Activated CD8-positive, alpha-beta T cell treated with anti-CD3 and anti-CD28 coated beads for 36 hours (primary cell): Measurements from ENCODE around the gene DHRS13. TPM values are rescaled to one million over a fixed set of nuclear protein-coding genes. Genes with fewer than 3 reads are reported as not detected.
"Not testable (repeated sequence)": the region's sequence is repeated elsewhere in the genome, so short reads cannot be mapped to it uniquely, and the experiment has no call there.

Experiments used
- ATAC-seq: fragments of 200-7000 bp; cut with Tn5 transposase; one replicate; pipeline ENCODE4 v1.10.0; 2021; ENCODE audit warnings: mild to moderate bottlenecking, moderate library complexity
- CTCF ChIA-PET: fragments of 350-600 bp; sonication (Branson Sonifier 250); formaldehyde crosslinking; loops from one replicate; lab custom pipeline; 2021; ENCODE audit warnings: antibody characterized with exemption; lab: Charles Lee
- POLR2A ChIA-PET: fragments of 350-600 bp; sonication (Branson Sonifier 250); formaldehyde crosslinking; loops from one replicate; lab custom pipeline; 2021; ENCODE audit warnings: antibody characterized with exemption; lab: Charles Lee
- DNase-seq: peaks from one replicate; pipeline ENCODE4 v3.0.0-alpha.2; 2020
- H3K27ac Mint-ChIP-seq: one replicate; pipeline ENCODE4 v1.8.0; 2021; ENCODE audit warnings: mild to moderate bottlenecking, mixed read lengths
- H3K27me3 Mint-ChIP-seq: one replicate; pipeline ENCODE4 v1.8.0; 2021; ENCODE audit warnings: mixed read lengths
- H3K36me3 Mint-ChIP-seq: one replicate; pipeline ENCODE4 v1.8.0; 2021; ENCODE audit warnings: low read depth, mixed read lengths
- H3K4me1 Mint-ChIP-seq: one replicate; pipeline ENCODE4 v1.8.0; 2021; ENCODE audit warnings: low read depth, mixed read lengths
- H3K4me3 Mint-ChIP-seq: one replicate; pipeline ENCODE4 v1.8.0; 2021; ENCODE audit warnings: mild to moderate bottlenecking, moderate library complexity, mixed read lengths
- H3K9me3 Mint-ChIP-seq: one replicate; pipeline ENCODE4 v1.8.0; 2021; ENCODE audit warnings: mixed read lengths
- intact Hi-C: fragments of 100-400 bp; cut with micrococcal nuclease; formaldehyde crosslinking; loops from one replicate; pipeline ENCODE4 v1.10.0; 2022
- total RNA-seq, 2 experiments: library from RNA; stranded (reverse); gene quantifications; one replicate each; pipeline ENCODE4 v1.2.3, GENCODE V29; 2021
- TF ChIP-seq, protein P1 (sequence below): fragments of 200-600 bp; IDR thresholded peaks from one replicate; pipeline ENCODE4 v1.8.0; 2022; ENCODE audit warnings: antibody characterized with exemption, mild to moderate bottlenecking

DHRS13 gene
- total RNA-seq, 2 experiments from 2014 or later: 37.3 to 38.2 TPM

GRCh38 chr17:28906706-28907438, 4.0 kb upstream of the DHRS13 start:
- TF ChIP-seq, protein P1, sequence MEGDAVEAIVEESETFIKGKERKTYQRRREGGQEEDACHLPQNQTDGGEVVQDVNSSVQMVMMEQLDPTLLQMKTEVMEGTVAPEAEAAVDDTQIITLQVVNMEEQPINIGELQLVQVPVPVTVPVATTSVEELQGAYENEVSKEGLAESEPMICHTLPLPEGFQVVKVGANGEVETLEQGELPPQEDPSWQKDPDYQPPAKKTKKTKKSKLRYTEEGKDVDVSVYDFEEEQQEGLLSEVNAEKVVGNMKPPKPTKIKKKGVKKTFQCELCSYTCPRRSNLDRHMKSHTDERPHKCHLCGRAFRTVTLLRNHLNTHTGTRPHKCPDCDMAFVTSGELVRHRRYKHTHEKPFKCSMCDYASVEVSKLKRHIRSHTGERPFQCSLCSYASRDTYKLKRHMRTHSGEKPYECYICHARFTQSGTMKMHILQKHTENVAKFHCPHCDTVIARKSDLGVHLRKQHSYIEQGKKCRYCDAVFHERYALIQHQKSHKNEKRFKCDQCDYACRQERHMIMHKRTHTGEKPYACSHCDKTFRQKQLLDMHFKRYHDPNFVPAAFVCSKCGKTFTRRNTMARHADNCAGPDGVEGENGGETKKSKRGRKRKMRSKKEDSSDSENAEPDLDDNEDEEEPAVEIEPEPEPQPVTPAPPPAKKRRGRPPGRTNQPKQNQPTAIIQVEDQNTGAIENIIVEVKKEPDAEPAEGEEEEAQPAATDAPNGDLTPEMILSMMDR: no peak
- H3K36me3 Mint-ChIP-seq: peaks cover 30% of the 10 kb centered on the region
- POLR2A ChIA-PET: interaction anchor here (0.9 to 1.4 kb wide), 3 partner anchors 9 to 64 kb away, joined by 3 to 5 read pairs (median 3); partner anchors contain the start of gene FLOT2
- DNase-seq (no peak), ATAC-seq (no peak)
- CTCF ChIA-PET: interaction anchor here (0.9 to 5.2 kb wide), 7 partner anchors 10 to 156 kb away, joined by 3 to 32 read pairs (median 7); no protein-coding TSS in a partner anchor
- H3K27ac Mint-ChIP-seq: peak overlapping the region; percentile 47
- intact Hi-C loops: no loop called here
- no peak overlapping the region for H3K4me3 Mint-ChIP-seq
- H3K4me1 Mint-ChIP-seq: peaks cover 5% of the 10 kb centered on the region
- H3K27me3 Mint-ChIP-seq: no peaks in the 10 kb centered on the region
- H3K9me3 Mint-ChIP-seq: no peaks in the 10 kb centered on the region

DNA sequence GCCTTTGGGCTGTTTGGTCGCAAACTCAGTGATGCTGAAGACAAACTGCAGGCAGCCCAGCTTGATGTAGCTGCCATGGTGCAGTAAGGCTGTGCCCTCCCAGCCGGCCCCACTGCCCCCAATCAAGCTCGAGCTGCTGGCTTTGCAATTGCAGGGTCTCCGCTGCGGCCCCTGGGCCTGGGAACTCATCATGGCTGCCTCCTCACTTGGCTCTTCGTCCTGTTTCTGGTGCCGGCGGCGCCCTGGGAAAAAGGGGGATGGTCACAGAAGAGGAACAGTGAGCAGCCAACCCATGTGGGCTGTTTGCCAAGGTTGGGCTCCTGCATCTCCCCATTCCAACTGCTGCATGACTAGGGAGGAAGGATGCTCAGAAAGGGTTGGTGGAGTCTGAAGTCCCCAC, 3.4 kb upstream of the DHRS13 start:
- TF ChIP-seq, protein P1: no peak
- Mint-ChIP-seq H3K4me3 (no peak overlapping the region), H3K4me1 (peaks cover 10% of the 10 kb centered on the region), H3K36me3 (peaks cover 33% of the 10 kb centered on the region), H3K27ac (no peak overlapping the region), H3K27me3 (no peaks in the 10 kb centered on the region), H3K9me3 (no peaks in the 10 kb centered on the region)
- intact Hi-C loops: no loop called here
- POLR2A ChIA-PET: interaction anchor here (0.9 to 1.4 kb wide), 2 partner anchors 9 to 63 kb away, joined by 3 to 5 read pairs; partner anchors contain the start of gene FLOT2
- ATAC-seq: no peak
- no peak for DNase-seq
- CTCF ChIA-PET: interaction anchor here (0.9 to 5.2 kb wide), 5 partner anchors 10 to 142 kb away, joined by 3 to 32 read pairs (median 25); no protein-coding TSS in a partner anchor

DNA sequence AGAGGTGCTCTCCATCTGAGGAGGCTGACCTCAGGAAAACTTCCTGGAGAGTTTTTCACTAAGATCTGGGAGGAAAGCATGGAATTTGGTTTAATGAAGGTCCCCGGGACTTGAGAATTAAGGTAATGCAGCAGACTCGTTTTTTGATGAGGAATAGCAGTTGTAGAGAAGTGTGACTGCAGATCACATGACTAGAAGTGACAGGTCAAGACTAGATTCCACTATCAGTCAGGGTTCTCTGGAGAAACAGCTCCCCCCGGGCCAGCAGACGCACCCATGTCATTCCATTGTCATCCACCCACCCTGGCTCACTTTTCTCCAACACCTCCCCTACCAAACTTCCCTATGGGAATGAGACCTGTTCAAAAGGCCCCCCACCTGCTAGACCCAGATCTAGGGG, 1.9 kb upstream of the DHRS13 start:
- TF ChIP-seq, protein P1: no peak
- no peaks in the 10 kb centered on the region for H3K27me3 Mint-ChIP-seq
- peaks cover 27% of the 10 kb centered on the region for H3K36me3 Mint-ChIP-seq
- no peak overlapping the region for H3K27ac Mint-ChIP-seq
- H3K4me3 Mint-ChIP-seq: no peak overlapping the region
- CTCF ChIA-PET: interaction anchor here (3.6 to 9.3 kb wide), 2 partner anchors 12 to 56 kb away, joined by 25 to 61 read pairs; no protein-coding TSS in a partner anchor
- DNase-seq (no peak), ATAC-seq (no peak)
- intact Hi-C loops: loop anchor here (5.0 kb wide), 3 partner anchors 43 to 177 kb away; partner anchors contain the start of genes NEK8 and TLCD1
- no peaks in the 10 kb centered on the region for H3K9me3 Mint-ChIP-seq
- peaks cover 20% of the 10 kb centered on the region for H3K4me1 Mint-ChIP-seq
- POLR2A ChIA-PET: interaction anchor here (0.7 to 1.5 kb wide), 2 partner anchors 11 to 44 kb away, joined by 4 to 6 read pairs; no protein-coding TSS in a partner anchor

DNA sequence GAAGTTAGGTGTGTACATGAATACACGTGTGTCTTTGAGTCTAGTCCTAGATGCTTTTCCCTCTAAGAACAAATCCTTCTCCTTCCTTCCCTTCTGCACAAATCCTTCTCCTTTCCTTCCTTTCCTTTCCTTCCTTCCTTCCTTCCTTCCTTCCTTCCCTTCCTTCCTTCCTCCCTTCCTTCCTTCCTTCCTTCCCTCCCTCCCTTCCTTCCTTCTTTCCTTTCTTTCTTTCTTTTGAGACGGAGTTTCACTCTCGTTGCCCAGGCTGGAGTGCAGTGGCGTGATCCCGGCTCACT, 615 bp upstream of the DHRS13 start:
- not testable (repeated sequence) for ATAC-seq
- POLR2A ChIA-PET: interaction anchor here (1.5 to 2.6 kb wide), 2 partner anchors 8 to 13 kb away, joined by 6 read pairs; no protein-coding TSS in a partner anchor

More for the DNA sequence above, 615 bp upstream of the DHRS13 start:
- H3K4me3 Mint-ChIP-seq: peak overlapping the region; percentile 88
- H3K9me3 Mint-ChIP-seq, H3K27me3 Mint-ChIP-seq, DNase-seq: not testable (repeated sequence)
- H3K4me1 Mint-ChIP-seq: peaks cover 26% of the 10 kb centered on the region
- peaks cover 33% of the 10 kb centered on the region for H3K36me3 Mint-ChIP-seq
- H3K27ac Mint-ChIP-seq: peak overlapping the region; percentile 5
- intact Hi-C loops: loop anchor here (5.0 kb wide), 3 partner anchors 44 to 176 kb away; partner anchors contain the start of genes NEK8 and TLCD1
- CTCF ChIA-PET: interaction anchor here (0.5 to 9.3 kb wide), 17 partner anchors 8 to 177 kb away, joined by 3 to 61 read pairs (median 5); partner anchors contain the start of gene TLCD1
